Activated naive CD8-positive, alpha-beta T cell treated with anti-CD3 and anti-CD28 coated beads for 36 hours (primary cell): Measurements from ENCODE around the gene RAMP1. TPM values are rescaled to one million over a fixed set of nuclear protein-coding genes. Genes with fewer than 3 reads are reported as not detected.
A peak's percentile ranks its signal among the peaks of the same experiment; 100 is the strongest.

ENCODE experiments used
- DNase-seq: peaks from one replicate; pipeline ENCODE4 v3.0.0; 2021
- H3K27ac Mint-ChIP-seq: one replicate; pipeline ENCODE4 v1.8.0; 2022; ENCODE audit warnings: mild to moderate bottlenecking, moderate library complexity, mixed read lengths
- H3K27me3 Mint-ChIP-seq: one replicate; pipeline ENCODE4 v1.8.0; 2022; ENCODE audit warnings: mild to moderate bottlenecking, mixed read lengths
- H3K36me3 Mint-ChIP-seq: one replicate; pipeline ENCODE4 v1.8.0; 2021; ENCODE audit warnings: mild to moderate bottlenecking, mixed read lengths
- H3K4me1 Mint-ChIP-seq: one replicate; pipeline ENCODE4 v1.8.0; 2021; ENCODE audit warnings: mixed read lengths
- H3K4me3 Mint-ChIP-seq: one replicate; pipeline ENCODE4 v1.8.0; 2022; ENCODE audit warnings: mild to moderate bottlenecking, moderate library complexity, mixed read lengths
- H3K9me3 Mint-ChIP-seq: one replicate; pipeline ENCODE4 v1.8.0; 2022; ENCODE audit warnings: mixed read lengths
- total RNA-seq, 2 experiments: library from RNA; stranded (reverse); gene quantifications; one replicate each; pipeline ENCODE4 v1.2.3, GENCODE V29; 2021

The RAMP1 gene
- total RNA-seq, 2 experiments from 2014 or later, result 0.24 to 0.25 TPM

- no peaks in the 10 kb centered on the region for H3K27me3 Mint-ChIP-seq
- H3K36me3 Mint-ChIP-seq, result peaks cover 7% of the 10 kb centered on the region
- DNase-seq, result no peak
- H3K4me3 Mint-ChIP-seq, result no peak overlapping the region
- peaks cover 11% of the 10 kb centered on the region for H3K4me1 Mint-ChIP-seq
- H3K9me3 Mint-ChIP-seq, result peaks cover 11% of the 10 kb centered on the region
- H3K27ac Mint-ChIP-seq, result no peak overlapping the region
Measured at GRCh38 chr2:237909801-237910475, 50.5 kb downstream of the RAMP1 start.

- peaks cover 4% of the 10 kb centered on the region for H3K4me1 Mint-ChIP-seq
Measured at GRCh38 chr2:237910576-237911362, 51.3 kb downstream of the RAMP1 start.

GRCh38 chr2:237911363-237912017 is 52.1 kb downstream of the RAMP1 start:
- DNase-seq, result no peak
- Mint-ChIP-seq H3K27ac (no peak overlapping the region), H3K27me3 (no peaks in the 10 kb centered on the region), H3K36me3 (peaks cover 7% of the 10 kb centered on the region), H3K4me1 (peaks cover under 1% of the 10 kb centered on the region), H3K4me3 (no peak overlapping the region), H3K9me3 (peaks cover 11% of the 10 kb centered on the region)

More at GRCh38 chr2:237910576-237911362, 51.3 kb downstream of the RAMP1 start:
- no peak overlapping the region for H3K4me3 Mint-ChIP-seq
- no peak overlapping the region for H3K27ac Mint-ChIP-seq
- no peaks in the 10 kb centered on the region for H3K27me3 Mint-ChIP-seq
- peaks cover 11% of the 10 kb centered on the region for H3K9me3 Mint-ChIP-seq
- no peak for DNase-seq
- H3K36me3 Mint-ChIP-seq, result peaks cover 7% of the 10 kb centered on the region

DNA sequence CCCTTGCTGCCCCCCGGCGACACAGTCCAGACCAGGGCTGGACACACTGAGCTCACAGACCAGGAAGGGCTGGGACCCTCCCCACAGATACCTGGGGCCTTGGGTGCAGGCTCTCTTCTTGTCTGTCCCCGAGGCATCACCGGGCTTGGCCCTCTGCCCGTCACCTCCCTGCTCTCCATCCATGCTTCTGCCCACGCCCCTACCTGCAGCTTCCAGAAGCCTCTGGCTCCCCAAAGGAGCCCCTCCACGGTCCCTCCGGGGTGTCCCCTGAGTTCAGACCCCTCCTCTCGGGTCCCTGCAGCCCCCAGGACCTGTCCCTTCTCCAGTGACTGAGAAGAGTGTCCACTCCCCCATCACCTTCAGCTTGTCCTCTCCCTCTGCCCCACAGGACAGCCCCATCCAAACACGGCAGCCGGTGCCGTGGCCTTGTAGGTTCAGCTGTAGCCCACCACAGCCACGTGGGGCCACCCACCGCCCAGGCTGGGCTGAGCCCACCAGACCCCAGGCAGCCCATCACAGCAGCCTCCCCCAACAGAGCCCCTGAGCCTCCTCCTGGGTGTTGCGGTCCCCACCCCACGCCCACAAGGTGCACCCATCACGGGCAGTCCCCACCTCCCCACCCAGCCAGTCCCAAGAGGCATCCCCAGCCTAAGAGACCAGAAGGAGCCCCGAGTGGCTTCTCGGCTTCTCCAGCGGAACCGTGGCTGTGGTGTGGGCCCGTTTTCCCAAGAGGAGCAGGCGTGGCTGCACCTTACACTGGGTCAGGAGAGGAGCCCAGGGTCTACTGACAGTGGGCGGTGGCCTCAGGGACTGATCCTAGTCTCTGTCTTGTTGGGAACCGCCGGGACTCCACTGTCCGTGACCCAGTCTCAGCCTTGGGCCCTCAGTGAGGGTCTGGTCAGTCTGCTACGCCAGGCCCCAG is 53.1 kb downstream of the RAMP1 start:
- no peak for DNase-seq
- H3K9me3 Mint-ChIP-seq, result peaks cover 5% of the 10 kb centered on the region

DNA sequence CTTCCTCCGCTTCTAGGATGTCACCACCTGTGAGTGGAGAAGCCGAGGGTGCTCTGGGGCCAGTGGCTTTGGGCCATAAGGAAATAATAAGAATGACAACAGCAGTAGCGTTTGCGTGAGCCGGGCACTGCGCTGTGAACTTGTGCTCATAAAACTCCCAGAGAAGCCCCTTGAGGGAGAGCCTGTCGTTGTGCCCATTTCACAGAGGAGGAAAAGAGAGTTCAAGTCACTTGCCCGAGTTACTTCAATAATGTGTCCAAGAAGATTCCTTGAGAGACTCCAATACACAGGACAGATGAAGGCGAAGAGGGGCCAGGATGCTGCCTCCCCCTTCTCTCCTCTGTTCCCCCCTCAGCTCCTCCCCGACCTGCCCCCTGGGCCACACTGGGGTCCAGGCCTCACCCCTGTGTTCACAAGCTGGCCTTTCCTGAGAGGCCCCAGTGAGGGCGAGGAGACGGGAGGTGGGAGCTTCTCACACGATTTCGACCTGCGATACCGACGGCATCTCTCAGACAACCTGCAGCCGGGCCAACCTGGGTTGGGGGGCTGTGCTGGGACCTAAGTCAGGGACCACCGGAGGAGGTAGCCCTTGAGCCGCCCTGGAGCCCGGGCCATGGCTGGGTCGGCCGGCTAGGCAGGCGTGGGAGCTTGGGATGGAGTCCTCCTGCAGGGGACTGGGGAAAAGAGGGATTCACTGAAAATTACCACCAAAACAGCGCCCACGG is 53.9 kb downstream of the RAMP1 start:
- no peaks in the 10 kb centered on the region for H3K36me3 Mint-ChIP-seq
- no peak overlapping the region for H3K4me3 Mint-ChIP-seq
- H3K4me1 Mint-ChIP-seq, result no peaks in the 10 kb centered on the region
- DNase-seq, result no peak
- peaks cover 4% of the 10 kb centered on the region for H3K9me3 Mint-ChIP-seq
- no peak overlapping the region for H3K27ac Mint-ChIP-seq
- H3K27me3 Mint-ChIP-seq, result no peaks in the 10 kb centered on the region

More for the DNA sequence above, 53.1 kb downstream of the RAMP1 start:
- H3K4me1 Mint-ChIP-seq, result no peaks in the 10 kb centered on the region
- no peaks in the 10 kb centered on the region for H3K27me3 Mint-ChIP-seq
- H3K4me3 Mint-ChIP-seq, result no peak overlapping the region
- peaks cover under 1% of the 10 kb centered on the region for H3K36me3 Mint-ChIP-seq
- no peak overlapping the region for H3K27ac Mint-ChIP-seq

GRCh38 chr2:237915576-237915975 is 56.2 kb downstream of the RAMP1 start:
- H3K27ac Mint-ChIP-seq, result no peak overlapping the region
- DNase-seq, result no peak
- H3K9me3 Mint-ChIP-seq, result peaks cover 3% of the 10 kb centered on the region
- H3K27me3 Mint-ChIP-seq, result no peaks in the 10 kb centered on the region
- H3K4me1 Mint-ChIP-seq, result no peaks in the 10 kb centered on the region
- H3K36me3 Mint-ChIP-seq, result no peaks in the 10 kb centered on the region
- H3K4me3 Mint-ChIP-seq, result no peak overlapping the region

DNA sequence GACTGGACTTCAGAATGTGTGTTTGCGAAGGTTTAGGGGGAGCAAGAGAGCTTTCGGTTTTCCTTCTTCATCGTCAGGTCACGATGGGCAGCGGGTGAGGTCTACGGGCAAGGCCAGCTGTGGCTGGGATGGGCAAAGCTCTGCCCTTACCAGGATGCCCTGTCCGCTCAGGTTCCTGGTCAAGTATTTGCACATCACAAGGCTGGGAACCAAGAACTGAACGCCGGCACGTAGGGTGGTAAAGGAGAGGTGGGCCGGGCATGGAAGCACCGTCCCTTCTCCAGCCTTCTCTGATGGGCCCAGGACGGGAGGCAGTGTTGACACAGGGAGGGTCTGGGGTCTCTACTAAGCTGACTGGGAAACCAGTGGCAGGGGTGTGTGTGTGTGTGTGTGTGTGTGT is 56.9 kb downstream of the RAMP1 start:
- Mint-ChIP-seq H3K36me3 (no peaks in the 10 kb centered on the region), H3K4me3 (no peak overlapping the region), H3K4me1 (no peaks in the 10 kb centered on the region), H3K9me3 (no peaks in the 10 kb centered on the region), H3K27me3 (no peaks in the 10 kb centered on the region), H3K27ac (no peak overlapping the region)
- DNase-seq, result no peak

DNA sequence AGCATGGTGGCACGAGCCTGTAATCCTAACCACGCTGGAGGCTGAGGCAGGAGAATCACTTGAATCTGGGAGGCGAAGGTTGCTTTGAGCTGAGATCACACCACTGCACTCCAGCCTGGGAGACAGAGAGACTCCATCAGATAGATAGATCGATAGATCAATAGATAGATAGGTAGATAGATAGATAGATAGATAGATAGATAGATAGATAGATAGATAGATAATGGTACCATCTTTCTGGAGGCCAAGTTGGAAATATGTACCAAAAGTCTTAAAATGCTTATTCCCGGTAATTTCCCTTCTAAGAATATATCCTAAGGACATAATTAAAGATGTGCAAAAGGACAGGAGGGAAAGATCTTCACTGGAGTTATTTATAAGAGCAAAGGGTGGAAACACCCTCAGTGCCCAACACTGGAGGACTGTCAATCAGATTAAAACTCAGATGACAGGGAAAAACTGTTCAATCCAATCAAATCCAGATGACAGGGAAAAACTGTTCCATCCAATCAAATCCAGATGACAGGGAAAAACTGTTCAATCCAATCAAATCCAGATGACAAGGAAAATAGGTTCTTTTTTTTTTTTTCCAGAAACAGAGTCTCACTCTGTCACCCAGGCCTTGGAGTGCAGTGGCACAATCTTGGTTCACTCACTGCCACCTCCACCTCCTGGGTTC is 58.4 kb downstream of the RAMP1 start:
- DNase-seq, result no peak
- H3K36me3 Mint-ChIP-seq, result no peaks in the 10 kb centered on the region
- H3K27me3 Mint-ChIP-seq, result no peaks in the 10 kb centered on the region
- no peak overlapping the region for H3K27ac Mint-ChIP-seq
- H3K4me1 Mint-ChIP-seq, result peaks cover 2% of the 10 kb centered on the region
- no peaks in the 10 kb centered on the region for H3K9me3 Mint-ChIP-seq
- H3K4me3 Mint-ChIP-seq, result no peak overlapping the region

DNA sequence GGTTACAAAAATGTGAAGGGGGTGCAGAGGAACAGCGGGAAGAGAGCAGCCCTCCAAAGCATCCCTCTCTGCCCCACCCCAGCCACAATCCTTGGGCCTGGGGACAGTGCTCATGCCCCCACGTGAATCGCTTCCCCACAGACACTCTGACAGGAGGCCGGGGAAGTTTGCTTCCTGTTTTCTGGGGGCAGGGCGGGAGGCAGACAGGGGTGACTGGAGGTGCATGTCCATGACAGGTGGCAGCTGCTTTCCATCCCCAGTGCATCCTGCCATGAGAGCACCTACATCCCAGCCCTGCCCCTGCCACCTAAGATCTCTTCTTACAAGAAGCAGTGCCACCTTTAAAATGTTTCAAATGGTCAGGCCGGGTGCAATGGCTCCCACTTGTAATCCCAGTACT is 60.2 kb downstream of the RAMP1 start:
- peaks cover 10% of the 10 kb centered on the region for H3K4me1 Mint-ChIP-seq
- no peak overlapping the region for H3K4me3 Mint-ChIP-seq

GRCh38 chr2:237920673-237921072 is 61.2 kb downstream of the RAMP1 start:
- Mint-ChIP-seq H3K4me3 (no peak overlapping the region), H3K4me1 (peaks cover 10% of the 10 kb centered on the region), H3K27ac (no peak overlapping the region), H3K36me3 (no peaks in the 10 kb centered on the region), H3K27me3 (no peaks in the 10 kb centered on the region), H3K9me3 (no peaks in the 10 kb centered on the region)
- DNase-seq, result no peak

More for the DNA sequence above, 60.2 kb downstream of the RAMP1 start:
- Mint-ChIP-seq H3K27me3 (no peaks in the 10 kb centered on the region), H3K9me3 (no peaks in the 10 kb centered on the region), H3K27ac (no peak overlapping the region), H3K36me3 (no peaks in the 10 kb centered on the region)
- no peak for DNase-seq

GRCh38 chr2:237921967-237922492 is 62.6 kb downstream of the RAMP1 start:
- H3K36me3 Mint-ChIP-seq, result no peaks in the 10 kb centered on the region
- H3K4me1 Mint-ChIP-seq, result peaks cover 15% of the 10 kb centered on the region
- no peaks in the 10 kb centered on the region for H3K27me3 Mint-ChIP-seq
- H3K4me3 Mint-ChIP-seq, result no peak overlapping the region
- no peak for DNase-seq
- no peak overlapping the region for H3K27ac Mint-ChIP-seq
- H3K9me3 Mint-ChIP-seq, result no peaks in the 10 kb centered on the region

- Mint-ChIP-seq H3K27me3 (no peaks in the 10 kb centered on the region), H3K4me1 (peaks cover 15% of the 10 kb centered on the region), H3K36me3 (no peaks in the 10 kb centered on the region), H3K4me3 (peak overlapping the region; percentile 14), H3K27ac (no peak overlapping the region), H3K9me3 (peaks cover under 1% of the 10 kb centered on the region)
- DNase-seq, result no peak
Measured at GRCh38 chr2:237922641-237923361, 63.4 kb downstream of the RAMP1 start.
